AG08395 (cell line): ENCODE data around the gene QTRT2.

Experiments
- DNase-seq: peaks from one replicate; pipeline ENCODE4 v3.0.0; 2012; ENCODE audit warnings: mixed read lengths, low spot score

Gene QTRT2

DNA sequence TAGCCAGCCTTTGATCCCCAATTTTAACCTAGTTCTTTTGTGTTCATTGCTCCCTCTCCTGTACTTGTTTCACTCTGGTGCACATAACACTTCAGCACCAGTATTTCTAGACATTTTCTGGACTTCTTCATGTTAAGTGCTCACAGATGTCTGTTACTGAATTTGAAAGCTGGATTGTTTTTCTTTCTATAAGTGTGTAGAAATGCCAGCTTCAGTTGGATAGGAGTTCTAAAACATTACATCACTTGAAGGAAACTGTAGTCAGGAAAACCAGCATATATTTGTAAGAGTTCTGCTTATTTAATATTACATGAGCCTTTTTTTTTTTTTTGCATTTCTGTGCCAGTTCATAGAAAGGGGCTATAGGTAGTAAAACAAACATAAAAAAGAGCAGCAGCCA is 21.6 kb downstream of the QTRT2 start:
- no peak for DNase-seq

DNA sequence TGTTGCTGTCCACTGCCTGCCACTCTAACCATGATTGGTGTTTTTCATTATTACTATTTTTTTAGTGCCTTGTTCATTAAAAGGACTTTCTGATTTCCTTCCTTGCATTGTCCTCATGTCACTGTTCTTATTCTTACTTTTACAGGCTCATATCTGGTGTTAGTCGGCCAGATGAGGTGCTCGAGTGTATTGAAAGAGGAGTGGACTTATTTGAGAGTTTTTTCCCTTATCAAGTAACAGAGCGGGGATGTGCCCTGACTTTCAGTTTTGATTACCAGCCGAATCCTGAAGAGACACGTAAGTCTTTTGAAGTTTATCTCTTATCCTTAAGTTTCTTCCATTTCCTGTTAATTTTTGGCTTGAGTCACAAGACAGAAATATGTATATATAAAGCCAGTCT is 23.2 kb downstream of the QTRT2 start:
- DNase-seq, result no peak

DNA sequence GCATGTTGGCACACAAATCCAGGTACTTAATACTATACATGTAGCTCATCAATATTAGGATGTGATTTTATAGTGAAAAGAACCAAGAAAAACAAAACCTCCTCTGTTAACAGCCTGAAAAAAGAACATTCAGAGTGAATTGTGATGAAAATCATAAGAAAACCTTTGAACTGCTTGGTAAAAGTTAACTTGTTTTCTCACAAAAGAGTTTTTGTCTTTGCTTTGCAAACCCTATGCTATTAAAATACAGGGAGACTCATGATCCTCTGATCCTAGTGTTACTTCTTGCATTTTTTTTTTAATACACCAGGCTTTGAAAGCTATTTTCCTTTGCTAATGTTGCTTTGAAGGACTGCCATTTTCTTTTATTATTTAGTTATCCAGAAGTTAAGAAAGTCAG is 23.7 kb downstream of the QTRT2 start:
- DNase-seq, result no peak

DNA sequence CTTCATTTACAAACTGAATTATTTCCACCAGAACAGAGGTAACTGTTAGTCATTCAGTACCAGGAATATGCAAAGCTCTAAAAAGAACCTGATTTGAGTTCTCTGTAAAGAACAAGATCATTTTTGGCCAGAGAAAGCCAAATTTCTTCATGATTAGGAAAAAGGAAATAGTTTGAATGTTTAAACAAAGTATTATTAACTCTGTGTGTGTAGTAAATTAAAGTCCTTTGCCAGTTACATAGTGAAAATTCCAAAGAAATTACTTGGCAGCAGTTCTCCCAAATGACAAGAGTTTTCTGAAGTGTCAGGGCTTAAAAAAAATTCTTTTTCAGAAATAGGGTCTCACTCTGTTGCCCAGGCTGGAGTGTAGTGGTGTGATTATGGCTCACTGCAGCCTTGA is 24.5 kb downstream of the QTRT2 start:
- peak; percentile 35 for DNase-seq

DNA sequence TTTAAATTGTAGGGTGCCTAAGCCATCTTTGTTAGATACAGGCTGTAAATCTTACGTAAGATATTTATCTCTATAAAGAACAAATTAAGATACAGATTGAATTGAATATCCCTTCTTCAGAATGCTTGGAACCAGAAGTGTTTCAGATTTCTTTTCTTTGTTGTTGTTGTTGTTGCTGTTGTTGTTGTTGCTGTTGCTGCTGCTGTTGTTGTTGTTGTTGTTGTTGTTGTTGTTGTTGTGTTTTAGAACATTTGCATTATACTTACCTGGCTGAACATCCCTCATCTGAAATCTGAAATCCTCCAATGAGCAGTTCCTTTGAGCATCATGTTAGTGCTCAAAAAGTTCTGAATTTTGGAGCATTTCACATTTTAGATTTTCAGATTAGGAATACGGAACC is 26.6 kb downstream of the QTRT2 start:
- no peak for DNase-seq

DNA sequence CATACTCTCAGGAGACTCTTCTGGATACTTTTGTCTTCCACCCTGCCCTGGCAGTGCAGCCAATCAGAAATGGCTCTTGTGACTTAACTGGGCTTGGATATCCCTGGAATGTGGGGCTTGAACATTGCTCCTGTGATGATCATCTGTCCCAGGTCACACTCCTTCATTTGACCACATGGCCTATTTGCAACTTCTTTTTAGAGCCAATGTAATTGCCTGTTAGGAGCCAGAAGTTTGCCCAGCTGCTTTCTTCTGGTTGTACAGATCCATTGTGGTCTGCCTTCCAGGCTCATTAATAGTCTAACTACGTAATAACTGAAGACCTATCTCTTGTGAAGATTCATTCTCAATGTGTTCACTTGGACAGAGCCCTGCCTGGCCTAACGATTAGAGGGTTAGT is 29.8 kb downstream of the QTRT2 start:
- DNase-seq, result no peak

DNA sequence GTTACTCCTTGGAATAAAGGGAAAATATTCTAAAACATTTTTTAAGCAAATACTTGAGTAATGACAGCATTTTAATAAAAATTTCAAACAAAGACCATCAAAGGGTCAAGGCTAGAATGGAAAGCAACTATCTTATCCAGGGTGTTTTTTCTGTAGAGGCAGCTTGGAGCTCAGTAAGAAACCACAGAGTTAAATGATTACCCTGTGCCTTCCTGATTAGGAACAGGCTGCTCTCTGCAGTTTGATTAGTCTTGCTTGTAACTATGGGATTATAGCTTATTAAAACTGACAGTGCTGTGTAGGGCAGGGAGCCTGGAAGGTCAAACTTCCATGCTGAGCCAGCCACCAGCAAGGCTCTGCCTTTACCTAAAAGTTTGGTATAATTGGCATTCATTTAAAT is 33.1 kb downstream of the QTRT2 start:
- DNase-seq, result no peak

DNA sequence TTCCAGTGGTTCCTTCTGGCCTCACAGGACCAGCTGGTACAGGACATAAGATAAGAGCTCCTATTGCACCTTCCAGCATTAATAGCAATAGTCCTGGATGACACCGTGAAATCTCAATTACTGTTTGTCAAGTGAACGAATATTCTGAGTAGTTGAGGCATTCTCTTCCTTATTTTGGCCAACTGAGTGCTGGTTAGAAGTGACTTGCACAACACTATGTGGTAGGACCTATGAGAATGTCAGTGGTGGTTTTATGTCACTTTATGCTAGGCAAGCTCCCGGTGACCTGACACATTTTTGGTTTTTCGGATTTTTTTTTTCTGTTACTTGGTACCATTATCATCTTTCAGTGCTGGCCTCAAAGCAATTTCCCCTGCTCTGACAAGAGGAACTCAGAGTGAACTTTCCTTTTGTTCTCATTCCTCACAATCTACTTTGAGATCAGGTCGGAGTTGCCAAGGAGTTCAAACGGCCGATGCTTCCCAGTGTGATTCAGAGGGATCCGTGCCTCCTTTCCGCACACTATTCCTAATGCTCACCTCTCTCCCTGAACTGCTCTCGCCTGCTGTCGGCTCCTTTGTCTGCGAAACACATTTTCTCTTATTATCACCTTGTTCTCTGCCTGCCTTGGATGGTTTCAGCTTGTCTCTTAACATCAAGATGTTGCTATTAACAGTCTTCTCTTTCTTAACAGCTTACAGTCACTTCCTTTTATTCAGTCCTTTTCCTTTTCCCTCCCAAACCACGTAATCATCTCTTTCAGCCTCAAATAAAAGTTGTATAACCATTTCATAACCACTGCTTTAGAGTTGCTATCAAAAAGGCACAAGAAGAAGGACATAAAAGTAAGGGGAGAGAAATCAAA is 35.8 kb downstream of the QTRT2 start:
- peak; percentile 20 for DNase-seq

DNA sequence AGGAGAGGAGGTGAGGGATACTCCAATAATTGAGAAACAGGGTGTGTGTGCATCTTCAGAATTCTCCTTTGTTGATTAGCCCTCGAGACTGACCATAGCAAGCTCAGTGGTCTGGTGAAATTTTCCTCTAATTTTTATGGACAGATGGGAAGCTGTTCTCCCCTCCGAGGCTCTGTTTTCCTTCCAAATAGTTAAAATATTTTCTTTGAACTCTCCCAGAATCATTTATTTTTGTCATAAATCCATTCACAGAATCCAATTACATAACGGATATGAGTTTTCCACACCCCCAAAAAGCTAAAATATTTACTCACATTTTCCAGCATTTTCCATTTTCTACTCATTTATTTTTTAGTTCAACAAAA is 36.5 kb downstream of the QTRT2 start:
- DNase-seq, result peak; percentile 31

DNA sequence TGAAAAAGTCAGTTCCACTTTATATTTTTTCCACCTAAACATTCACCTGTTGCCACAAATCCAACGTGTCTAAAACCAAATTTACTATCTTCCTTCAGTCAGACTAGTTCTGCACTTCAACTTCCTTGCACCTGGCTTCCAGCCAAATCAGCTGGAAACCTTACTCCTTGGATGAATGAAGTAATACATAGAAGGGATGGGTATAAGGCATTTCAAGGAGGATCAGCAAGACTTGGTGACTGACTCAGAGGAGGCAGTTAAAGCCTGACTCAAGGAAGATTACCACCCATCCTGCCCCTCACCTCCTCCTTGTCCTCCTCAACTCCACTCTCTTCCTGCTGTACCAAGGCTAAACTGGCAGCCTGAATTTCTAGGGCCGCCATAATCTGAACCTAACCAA is 37.1 kb downstream of the QTRT2 start:
- peak; percentile 81 for DNase-seq

DNA sequence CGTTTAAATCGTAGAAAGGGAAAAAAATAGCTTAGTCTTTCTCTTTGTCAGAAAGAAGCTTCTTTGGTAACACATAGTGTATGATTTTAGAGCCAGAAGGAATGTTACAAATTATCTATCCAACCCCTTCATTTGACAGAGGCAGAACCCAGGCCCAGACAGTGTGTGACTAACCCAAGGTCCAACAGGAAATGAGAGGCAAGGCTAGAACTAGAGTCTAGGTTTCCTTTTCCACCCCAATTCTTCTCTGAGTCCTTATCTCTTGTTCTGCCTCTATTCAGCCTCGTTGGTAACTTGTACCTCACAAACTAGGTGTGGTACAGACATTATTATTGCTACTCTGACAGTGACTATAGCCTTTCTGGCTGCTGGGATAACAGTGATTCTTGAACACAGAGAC is 39.3 kb downstream of the QTRT2 start:
- no peak for DNase-seq

DNA sequence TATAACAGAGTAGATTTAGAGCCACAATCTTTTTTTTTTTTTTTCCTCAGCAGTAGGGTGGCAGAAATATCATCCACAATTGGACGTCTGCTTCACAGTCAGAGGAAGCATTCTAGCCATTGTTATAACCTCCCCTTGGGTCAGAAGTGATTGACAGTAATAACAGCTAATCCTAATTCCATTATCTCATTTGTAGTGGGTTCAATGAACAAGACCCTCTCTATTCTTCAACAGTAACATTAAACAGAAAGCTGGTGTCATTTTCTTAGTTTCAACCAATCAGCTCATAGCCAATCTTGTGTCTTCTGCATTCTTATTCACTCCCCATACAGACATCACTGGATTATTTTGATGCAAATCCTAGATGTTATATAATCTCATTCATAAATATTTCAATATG is 44.6 kb downstream of the QTRT2 start:
- no peak for DNase-seq

DNA sequence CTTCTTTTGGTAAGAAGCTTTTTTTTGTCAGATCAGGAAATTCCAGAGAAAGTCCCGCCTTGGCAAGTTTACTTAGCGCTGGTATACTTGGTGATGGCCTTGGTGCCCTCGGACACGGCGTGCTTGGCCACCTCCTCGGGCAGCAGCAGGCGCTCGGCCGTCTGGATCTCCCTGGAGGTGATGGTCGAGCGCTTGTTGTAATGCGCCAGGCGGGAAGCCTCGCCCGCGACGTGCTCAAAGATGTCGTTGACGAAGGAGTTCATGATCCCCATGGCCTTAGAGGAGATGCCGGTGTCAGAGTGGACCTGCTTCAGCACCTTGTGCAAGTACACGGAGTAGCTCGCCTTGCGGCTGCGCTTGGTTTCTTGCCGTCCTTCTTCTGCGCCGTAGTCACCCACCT is 46.6 kb downstream of the QTRT2 start:
- no peak for DNase-seq

DNA sequence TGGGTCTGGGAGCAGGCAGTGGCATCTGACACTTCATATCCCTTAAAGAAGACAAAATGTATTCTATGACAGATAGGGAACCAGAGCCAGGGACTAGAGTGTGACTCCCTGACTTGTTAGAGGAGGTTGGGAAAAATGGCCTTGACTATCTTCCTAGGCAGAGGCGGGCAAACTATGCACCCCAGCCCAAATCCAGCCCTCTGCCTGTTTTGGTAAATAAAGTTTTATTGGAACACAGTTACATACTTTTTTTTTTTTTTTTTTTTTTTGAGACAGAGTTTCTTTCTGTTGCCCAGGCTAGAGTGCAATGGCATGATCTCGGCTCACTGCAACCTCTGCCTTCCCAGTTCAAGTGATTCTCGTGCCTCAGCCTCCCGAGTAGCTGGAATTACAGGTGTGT is 47.3 kb downstream of the QTRT2 start:
- no peak for DNase-seq

DNA sequence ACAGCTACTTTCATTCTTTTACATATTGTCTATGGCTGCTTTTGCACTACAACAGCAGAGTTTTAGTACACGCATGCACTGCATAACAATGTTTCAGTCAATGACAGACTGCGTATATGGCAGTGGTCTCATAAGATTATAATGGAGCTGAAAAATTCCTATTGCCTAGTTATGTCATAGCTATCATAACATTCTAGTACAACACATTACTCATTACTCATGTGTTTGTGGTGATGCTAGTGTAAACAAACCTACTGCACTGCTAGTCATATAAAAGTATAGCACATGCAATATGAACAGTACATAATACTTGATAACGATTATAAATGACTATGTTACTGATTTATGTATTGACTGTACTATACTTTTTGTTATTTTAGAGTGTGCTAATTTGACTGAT is 47.9 kb downstream of the QTRT2 start:
- DNase-seq, result no peak

DNA sequence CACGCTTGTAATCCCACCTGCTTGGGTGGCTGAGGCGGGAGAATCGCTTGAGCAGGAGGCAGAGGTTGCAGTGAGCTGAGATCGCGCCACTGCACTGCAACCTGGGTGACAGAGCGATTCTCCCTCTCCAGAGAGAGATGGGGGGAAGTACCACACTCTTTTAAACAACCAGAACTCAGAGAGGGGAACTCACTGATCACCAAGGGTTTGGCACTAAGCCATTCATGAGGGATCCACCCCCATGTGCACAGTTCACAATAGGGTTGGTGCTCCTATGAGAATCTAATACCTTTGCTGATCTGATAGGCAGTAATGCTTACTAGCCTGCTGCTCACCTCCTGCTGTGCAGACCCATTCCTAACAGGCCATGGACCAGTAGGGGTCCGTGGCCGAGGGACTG is 51.6 kb downstream of the QTRT2 start:
- DNase-seq, result no peak

DNA sequence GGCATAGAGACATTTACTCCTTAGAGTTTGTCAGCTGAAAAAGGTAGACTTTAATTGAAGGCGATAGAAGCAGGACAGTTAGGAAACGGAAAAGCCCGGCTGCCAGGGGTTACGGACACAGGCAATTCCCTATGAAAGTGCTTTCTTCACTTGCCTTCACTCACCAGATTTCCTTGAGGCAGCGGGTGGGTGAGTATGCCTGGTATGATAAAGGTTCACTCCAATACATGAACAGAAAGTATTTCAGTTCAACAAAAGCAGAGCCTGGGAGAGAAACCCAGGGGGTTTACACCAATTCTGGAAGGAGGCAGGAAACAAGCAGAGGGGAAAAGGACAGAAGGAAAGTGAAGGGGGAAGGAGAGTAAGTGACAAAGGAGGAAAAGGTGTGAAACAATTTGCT is 53.9 kb downstream of the QTRT2 start:
- no peak for DNase-seq

DNA sequence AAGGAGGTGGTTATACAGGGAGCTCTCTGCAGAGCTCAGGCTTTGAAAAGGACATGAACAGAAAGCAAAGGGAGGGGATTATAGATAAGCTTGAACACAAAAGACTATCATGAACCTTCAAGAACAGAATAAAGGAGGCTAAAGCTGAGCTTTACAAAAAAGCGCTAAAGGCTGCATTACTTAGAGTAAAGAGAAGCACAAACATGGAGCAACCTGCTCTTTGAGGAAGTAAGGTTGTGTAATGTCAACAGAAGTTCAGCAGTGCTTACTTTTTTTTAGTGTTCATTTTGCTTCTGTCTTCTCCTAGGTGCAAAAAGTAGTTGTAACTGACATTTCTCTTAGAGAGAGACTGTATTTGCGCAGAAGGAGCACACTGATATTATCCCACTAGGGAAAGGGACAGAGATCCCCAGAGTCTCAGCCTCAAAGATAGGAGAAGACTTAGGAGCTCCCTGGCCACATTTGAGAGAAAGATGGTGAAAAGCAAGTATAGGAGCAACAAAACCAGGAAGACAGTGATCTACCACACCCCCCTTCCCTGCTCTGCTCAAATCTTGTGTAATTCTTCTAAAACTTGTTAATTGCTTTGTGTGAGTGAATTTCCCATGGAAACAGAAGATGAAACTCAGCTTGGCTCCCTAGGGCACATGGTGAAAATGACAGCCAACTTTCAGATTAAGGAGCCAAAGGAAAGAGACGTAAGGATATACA is 54.7 kb downstream of the QTRT2 start:
- no peak for DNase-seq

DNA sequence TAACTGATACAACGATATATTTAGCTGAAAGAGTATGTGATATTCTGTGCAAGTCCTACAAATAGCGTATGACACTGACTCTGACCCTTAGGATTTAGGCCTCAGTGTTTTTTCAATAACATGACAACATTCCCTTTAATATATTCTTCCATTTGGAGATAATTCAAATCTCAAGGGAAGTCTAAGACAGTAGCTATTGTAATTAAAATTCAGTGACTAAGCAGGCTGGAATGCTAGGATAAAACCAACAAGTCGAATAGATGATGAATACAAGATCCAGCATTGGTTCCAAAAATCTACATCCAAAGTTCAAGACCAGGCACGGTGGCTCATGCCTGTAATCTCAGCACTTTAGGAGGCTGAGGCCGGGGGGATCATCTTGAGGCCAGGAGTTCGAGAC is 56.2 kb downstream of the QTRT2 start:
- peak; percentile 25 for DNase-seq

DNA sequence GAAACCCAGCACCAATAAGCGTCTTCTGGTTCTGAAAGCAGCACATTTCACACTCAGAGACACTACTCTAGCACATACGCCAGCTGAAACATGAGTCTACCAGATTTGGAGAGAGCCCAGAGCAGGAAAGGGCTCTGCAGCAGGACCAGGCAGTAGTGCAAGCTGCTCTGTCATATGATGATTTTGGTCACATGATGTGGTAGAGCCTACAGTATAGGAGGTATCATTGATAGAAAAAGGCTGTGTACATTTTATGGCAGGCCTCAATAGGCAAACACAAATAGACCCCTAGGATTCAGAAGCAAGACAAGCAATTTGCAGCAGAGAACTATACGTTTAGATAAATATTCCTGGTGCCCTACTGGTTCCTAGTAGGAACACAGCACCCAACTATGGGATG is 58.2 kb downstream of the QTRT2 start:
- no peak for DNase-seq

DNA sequence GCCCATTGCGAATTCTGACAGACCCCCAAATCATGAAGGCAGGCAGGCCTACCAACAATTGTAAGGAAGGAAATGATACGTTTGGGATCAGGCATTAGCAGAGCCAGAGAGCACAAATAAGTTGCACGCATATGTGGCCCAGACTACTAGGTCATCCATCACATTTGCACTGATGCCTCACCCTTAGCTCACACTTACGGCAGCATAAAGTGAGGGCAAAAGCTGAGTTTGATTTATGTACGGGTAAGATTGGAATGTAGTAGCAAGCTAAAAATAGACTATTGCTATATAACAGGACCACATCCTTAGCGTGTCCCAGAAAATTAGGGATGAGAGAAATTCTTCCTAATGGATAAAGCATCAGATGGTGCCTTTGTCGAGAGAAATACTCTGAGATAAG is 58.6 kb downstream of the QTRT2 start:
- DNase-seq, result peak; percentile 27

DNA sequence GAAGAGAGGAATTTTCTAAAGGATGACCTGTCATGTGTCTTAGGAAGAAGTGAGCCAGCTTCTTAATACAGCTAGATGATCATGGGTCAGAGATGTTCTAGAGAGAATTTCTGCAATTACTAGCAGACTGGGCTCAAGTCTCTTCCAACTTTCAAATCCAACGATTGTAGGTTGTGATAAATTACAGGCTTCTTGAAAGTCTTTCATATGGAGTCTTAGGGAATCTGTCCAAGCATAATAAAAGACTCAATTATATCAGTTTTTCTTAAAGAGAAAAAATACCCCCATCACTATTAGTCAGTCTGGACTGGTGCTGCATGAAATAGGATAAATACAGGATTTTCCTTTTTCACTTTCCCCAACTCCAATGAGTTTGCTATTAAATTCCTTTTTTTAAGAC is 63.2 kb downstream of the QTRT2 start:
- no peak for DNase-seq

DNA sequence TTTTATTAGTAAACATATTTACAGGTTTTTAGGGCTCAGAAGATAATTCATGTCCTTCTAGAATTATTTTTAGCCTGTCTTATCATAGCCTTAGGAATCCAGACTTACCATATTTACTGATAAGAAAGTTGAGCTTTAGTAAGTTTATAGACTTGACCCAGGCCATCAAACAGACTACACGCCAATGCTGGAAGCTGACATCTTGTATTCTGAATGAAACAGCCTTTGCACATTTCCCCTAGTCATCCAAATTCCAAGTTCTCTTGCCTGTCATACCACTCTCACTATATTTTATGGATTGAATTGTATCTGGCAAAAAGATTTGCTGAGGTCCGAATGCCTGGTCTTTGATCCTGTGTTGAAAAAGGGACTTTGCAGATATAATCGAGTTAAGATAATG is 63.7 kb downstream of the QTRT2 start:
- no peak for DNase-seq
